ENCODE results near the gene ST8SIA3.

ST8SIA3 gene

DNA sequence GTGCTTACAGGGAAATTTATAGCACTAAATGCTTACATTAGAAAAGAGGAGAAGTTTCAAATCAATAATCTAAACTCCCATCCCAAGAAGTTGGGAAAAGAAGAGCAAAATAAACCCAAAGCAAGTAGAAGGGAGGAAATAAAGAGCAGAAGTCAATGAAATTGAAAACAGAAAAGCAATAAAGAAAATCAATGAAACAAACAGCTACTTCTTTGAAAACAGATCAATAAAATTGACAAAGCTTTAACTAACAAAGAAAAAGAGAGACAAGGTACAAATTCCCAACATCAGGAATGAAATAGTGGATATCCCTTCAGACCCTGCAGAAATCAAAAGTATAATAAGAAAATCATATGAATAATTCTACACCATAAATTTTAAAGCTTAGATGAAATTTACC is 57.3 kb downstream of the ST8SIA3 start:
- H3K27ac ChIP-seq (ENCODE audit: low read length), result no peak overlapping the region
- H3K36me3 ChIP-seq (ENCODE audit: control insufficient read depth, insufficient read depth, low read length), result no peaks in the 10 kb centered on the region
- H3K4me1 ChIP-seq (ENCODE audit: control insufficient read depth, insufficient read depth, low read length), result no peaks in the 10 kb centered on the region
- no peaks in the 10 kb centered on the region for H3K27me3 ChIP-seq (ENCODE audit: control insufficient read depth, insufficient read depth, low read length)
- no peak overlapping the region for H3K4me3 ChIP-seq (ENCODE audit: low read length)
- no peaks in the 10 kb centered on the region for H3K9me3 ChIP-seq (ENCODE audit: control insufficient read depth, insufficient read depth, low read length)
- no peak for DNase-seq (ENCODE audit: low read depth, low spot score)

DNA sequence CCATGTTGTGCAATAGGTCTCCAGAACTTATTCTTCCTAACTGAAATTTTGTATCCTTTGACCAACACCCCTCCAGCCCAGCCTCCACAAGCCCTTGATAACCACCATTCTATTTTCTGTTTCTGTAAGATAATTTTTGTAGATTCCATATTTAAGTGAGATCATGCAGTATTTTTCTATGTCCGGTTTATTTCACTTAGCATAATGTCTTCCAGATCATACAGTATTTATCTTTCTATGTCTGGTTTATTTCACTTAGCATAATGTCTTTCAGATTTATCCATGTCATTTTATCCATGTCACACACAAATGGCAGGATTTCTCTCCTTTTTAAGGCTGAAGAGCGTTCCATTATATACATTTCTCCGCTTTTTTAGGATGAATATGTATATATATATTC is 58.4 kb downstream of the ST8SIA3 start:
- WGBS (ENCODE audit: insufficient coverage, insufficient read length), result no CpG with 5 or more reads among the region's 3 CpGs
- no peaks in the 10 kb centered on the region for H3K36me3 ChIP-seq (ENCODE audit: control insufficient read depth, insufficient read depth, low read length)
- no peak overlapping the region for H3K4me3 ChIP-seq (ENCODE audit: low read length)
- no peak for DNase-seq (ENCODE audit: low read depth, low spot score)
- H3K9me3 ChIP-seq (ENCODE audit: control insufficient read depth, insufficient read depth, low read length), result no peaks in the 10 kb centered on the region
- H3K27me3 ChIP-seq (ENCODE audit: control insufficient read depth, insufficient read depth, low read length), result no peaks in the 10 kb centered on the region
- H3K4me1 ChIP-seq (ENCODE audit: control insufficient read depth, insufficient read depth, low read length), result no peaks in the 10 kb centered on the region
- no peak overlapping the region for H3K27ac ChIP-seq (ENCODE audit: low read length)

DNA sequence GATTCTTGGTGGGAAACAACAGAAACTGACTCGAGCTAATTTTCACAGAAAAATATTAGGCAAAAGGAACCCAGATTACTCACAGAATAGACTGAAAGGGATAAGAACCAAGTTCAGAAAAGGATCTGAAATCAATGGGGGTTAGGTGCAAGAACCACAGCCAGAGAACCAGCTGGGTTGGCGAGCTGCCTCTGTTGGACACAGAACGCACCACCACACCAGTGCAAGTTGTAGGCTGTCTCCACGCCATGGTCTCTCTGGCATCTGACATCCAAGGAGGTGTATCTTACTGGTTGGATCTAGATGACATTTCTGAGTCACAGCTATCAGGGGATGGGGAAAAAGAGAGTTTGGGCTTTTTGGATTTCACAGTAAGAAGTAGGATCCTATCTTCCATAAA is 64.2 kb downstream of the ST8SIA3 start:
- DNase-seq (ENCODE audit: low read depth, low spot score), result no peak
- H3K4me1 ChIP-seq (ENCODE audit: control insufficient read depth, insufficient read depth, low read length), result no peaks in the 10 kb centered on the region
- no peak overlapping the region for H3K27ac ChIP-seq (ENCODE audit: low read length)
- no peak overlapping the region for H3K4me3 ChIP-seq (ENCODE audit: low read length)
- WGBS (ENCODE audit: insufficient coverage, insufficient read length), result no CpG with 5 or more reads among the region's 4 CpGs
- H3K36me3 ChIP-seq (ENCODE audit: control insufficient read depth, insufficient read depth, low read length), result no peaks in the 10 kb centered on the region
- H3K27me3 ChIP-seq (ENCODE audit: control insufficient read depth, insufficient read depth, low read length), result no peaks in the 10 kb centered on the region
- no peaks in the 10 kb centered on the region for H3K9me3 ChIP-seq (ENCODE audit: control insufficient read depth, insufficient read depth, low read length)
